ENCODE data around the gene PBRM1.

DNA sequence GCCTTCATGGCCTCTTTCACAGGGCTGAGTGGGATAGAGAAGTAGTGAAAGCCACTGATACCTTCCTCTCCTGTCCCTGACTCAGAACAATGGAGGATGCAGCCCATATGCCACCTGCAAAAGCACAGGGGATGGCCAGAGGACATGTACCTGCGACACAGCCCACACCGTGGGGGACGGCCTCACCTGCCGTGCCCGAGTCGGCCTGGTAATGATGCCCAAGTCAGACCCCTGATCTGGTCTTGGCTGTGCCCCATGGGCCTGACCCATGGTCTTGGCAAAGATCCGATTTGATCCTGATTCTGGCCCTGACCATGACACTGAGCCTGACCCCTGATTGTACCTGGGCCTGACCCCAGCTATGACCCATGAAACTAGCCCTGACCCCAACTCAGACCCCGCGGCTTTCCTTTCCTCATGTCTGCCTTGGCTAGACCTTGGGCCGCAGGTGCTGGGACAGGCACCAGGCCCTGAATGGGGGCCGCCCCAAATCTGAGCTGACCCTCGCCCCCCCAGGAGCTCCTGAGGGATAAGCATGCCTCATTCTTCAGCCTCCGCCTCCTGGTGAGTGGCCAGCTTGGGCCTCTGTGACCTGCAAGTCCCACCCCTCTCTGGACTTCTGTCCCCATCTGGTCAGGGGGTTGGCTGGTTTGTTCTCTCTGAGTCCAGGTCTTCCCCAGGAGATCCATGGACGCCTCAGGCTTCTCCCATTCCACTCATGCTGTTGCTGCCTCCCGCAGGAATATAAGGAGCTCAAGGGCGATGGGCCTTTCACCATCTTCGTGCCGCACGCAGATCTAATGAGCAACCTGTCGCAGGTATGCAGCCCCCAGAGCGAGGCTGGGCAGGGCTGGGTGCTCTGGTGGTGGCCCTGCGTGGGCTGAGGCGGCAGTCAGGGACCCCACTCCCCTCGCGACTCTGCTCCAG is 167.7 kb downstream of the PBRM1 start:
- TF ChIP-seq CTCF (IDR thresholded peaks at IDR 0.05) (no peak), ZFX (IDR thresholded peaks at IDR 0.05; ENCODE audit: borderline replicate concordance) (no peak)

Measured in 22Rv1 (cell line).